SK-N-SH treated with all-trans-retinoic acid at 6 μM for 48 hours (cell line): ENCODE measurements around the gene KCTD1.

ENCODE experiments used
- ATAC-seq: fragments of 200-7000 bp; cut with Tn5 transposase; 3 replicates; pipeline ENCODE4 v1.9.1; 2020; ENCODE audit warnings: mild to moderate bottlenecking, moderate library complexity
- ARNTL ChIP-seq: fragments of 450-650 bp; formaldehyde crosslinking; IDR thresholded peaks from 2 replicates; pipeline ENCODE4 v1.5.0; 2020; ENCODE audit warnings: low read depth, mild to moderate bottlenecking, moderate library complexity, borderline replicate concordance
- BACH2 ChIP-seq: fragments of 250-450 bp; sonication (Bioruptor Pico); IDR thresholded peaks from 2 replicates; pipeline ENCODE4 v1.9.0; 2021; ENCODE audit warnings: mild to moderate bottlenecking, borderline replicate concordance
- CREB5 ChIP-seq: fragments of 250-450 bp; sonication (Bioruptor Pico); IDR thresholded peaks from 2 replicates; pipeline ENCODE4 v1.5.1; 2020; ENCODE audit warnings: low read depth, mild to moderate bottlenecking, moderate library complexity
- CSRNP3 ChIP-seq: fragments of 250-450 bp; sonication (Bioruptor Pico); IDR thresholded peaks from 2 replicates; pipeline ENCODE4 v1.5.1; 2021; ENCODE audit warnings: mild to moderate bottlenecking, moderate library complexity
- ESRRG ChIP-seq: fragments of 250-450 bp; sonication (Bioruptor Pico); IDR thresholded peaks from 2 replicates; pipeline ENCODE4 v1.6.1; 2021; ENCODE audit warnings: mild to moderate bottlenecking
- ISL1 ChIP-seq: fragments of 250-450 bp; sonication (Bioruptor Pico); IDR thresholded peaks from 2 replicates; pipeline ENCODE4 v2.1.2; 2022; ENCODE audit warnings: mild to moderate bottlenecking, moderate library complexity
- OSR1 ChIP-seq: fragments of 250-450 bp; sonication (Bioruptor Pico); IDR thresholded peaks from 2 replicates; pipeline ENCODE4 v1.8.0; 2022; ENCODE audit warnings: moderate library complexity, mild to moderate bottlenecking, inconsistent platforms
- PATZ1 ChIP-seq: fragments of 250-450 bp; sonication (Bioruptor Pico); IDR thresholded peaks from 2 replicates; pipeline ENCODE4 v1.8.0; 2020; ENCODE audit warnings: mild to moderate bottlenecking, moderate library complexity, borderline replicate concordance
- POU6F1 ChIP-seq: fragments of 250-450 bp; sonication (Bioruptor Pico); IDR thresholded peaks from 2 replicates; pipeline ENCODE4 v1.8.0; 2021; ENCODE audit warnings: low read depth, mild to moderate bottlenecking, moderate library complexity, borderline replicate concordance
- PPARA ChIP-seq: fragments of 250-450 bp; sonication (Bioruptor Pico); IDR thresholded peaks from 2 replicates; pipeline ENCODE4 v1.5.0; 2020; ENCODE audit warnings: mild to moderate bottlenecking, borderline replicate concordance
- SNAI2 ChIP-seq: fragments of 250-450 bp; sonication (Bioruptor Pico); IDR thresholded peaks from 2 replicates; pipeline ENCODE4 v1.5.0; 2020; ENCODE audit warnings: mild to moderate bottlenecking, moderate library complexity
- TCF4 ChIP-seq: fragments of 250-450 bp; sonication (Bioruptor Pico); IDR thresholded peaks from 2 replicates; pipeline ENCODE4 v1.8.0; 2021; ENCODE audit warnings: mild to moderate bottlenecking, moderate library complexity, borderline replicate concordance
- TOX ChIP-seq: fragments of 250-450 bp; sonication (Bioruptor Pico); IDR thresholded peaks from 2 replicates; pipeline ENCODE4 v1.8.0; 2021; ENCODE audit warnings: mild to moderate bottlenecking, moderate library complexity, borderline replicate concordance
- TSHZ2 ChIP-seq: fragments of 250-450 bp; sonication (Bioruptor Pico); IDR thresholded peaks from 2 replicates; pipeline ENCODE4 v1.5.0; 2020; ENCODE audit warnings: mild to moderate bottlenecking, moderate library complexity
- ZC3H10 ChIP-seq: fragments of 250-450 bp; sonication (Bioruptor Pico); IDR thresholded peaks from 2 replicates; pipeline ENCODE4 v1.5.1; 2021; ENCODE audit warnings: mild to moderate bottlenecking, moderate library complexity
- ZFP3 ChIP-seq: fragments of 250-450 bp; sonication (Bioruptor Pico); IDR thresholded peaks from 2 replicates; pipeline ENCODE4 v1.5.0; 2020; ENCODE audit warnings: mild to moderate bottlenecking, moderate library complexity
- ZFP30 ChIP-seq: fragments of 450-650 bp; formaldehyde crosslinking; IDR thresholded peaks from 2 replicates; pipeline ENCODE4 v1.5.0; 2022; ENCODE audit warnings: mild to moderate bottlenecking, moderate library complexity
- ZNF565 ChIP-seq: fragments of 450-650 bp; formaldehyde crosslinking; conservative IDR thresholded peaks from 2 replicates; pipeline ENCODE4 v1.5.0; 2020; ENCODE audit warnings: low read depth, mild to moderate bottlenecking, moderate library complexity
- ZNF70 ChIP-seq: fragments of 450-650 bp; formaldehyde crosslinking; IDR thresholded peaks from 2 replicates; pipeline ENCODE4 v1.5.0; 2020; ENCODE audit warnings: mild to moderate bottlenecking, moderate library complexity
- ZNF8 ChIP-seq: fragments of 450-650 bp; formaldehyde crosslinking; IDR thresholded peaks from 2 replicates; pipeline ENCODE4 v1.5.0; 2020; ENCODE audit warnings: mild to moderate bottlenecking, moderate library complexity

The KCTD1 gene

GRCh38 chr18:26434887-26435286 lies 113.5 kb downstream of the KCTD1 start:
- ATAC-seq = no peak

GRCh38 chr18:26432651-26433424 lies 115.5 kb downstream of the KCTD1 start:
- no peak for ATAC-seq
- TF ChIP-seq ZC3H10 = no peak
- TF ChIP-seq TOX (CRISPR knock-in tag) = no peak
- TF ChIP-seq CREB5 (CRISPR knock-in tag) = no peak
- no peak for TF ChIP-seq ARNTL
- TF ChIP-seq ISL1 (CRISPR knock-in tag) = no peak
- TF ChIP-seq PPARA = no peak
- no peak for TF ChIP-seq ESRRG (CRISPR knock-in tag)
- no peak for TF ChIP-seq ZFP30 (CRISPR knock-in tag)
- no peak for TF ChIP-seq ZNF70 (CRISPR knock-in tag)
- no peak for TF ChIP-seq OSR1
- no peak for TF ChIP-seq TCF4 (CRISPR knock-in tag)
- TF ChIP-seq BACH2 (CRISPR knock-in tag) = no peak

More at GRCh38 chr18:26434887-26435286, 113.5 kb downstream of the KCTD1 start:
- TF ChIP-seq SNAI2 (CRISPR knock-in tag) = no peak
- no peak for TF ChIP-seq ISL1 (CRISPR knock-in tag)
- no peak for TF ChIP-seq ZFP3
- TF ChIP-seq ZFP30 (CRISPR knock-in tag) = no peak
- TF ChIP-seq PPARA = no peak
- no peak for TF ChIP-seq CREB5 (CRISPR knock-in tag)
- TF ChIP-seq PATZ1 (CRISPR knock-in tag) = no peak
- no peak for TF ChIP-seq ESRRG (CRISPR knock-in tag)
- no peak for TF ChIP-seq CSRNP3
- TF ChIP-seq ZC3H10 = no peak
- TF ChIP-seq TOX (CRISPR knock-in tag) = no peak
- no peak for TF ChIP-seq ARNTL
- TF ChIP-seq BACH2 (CRISPR knock-in tag) = no peak

GRCh38 chr18:26429535-26430226 lies 118.7 kb downstream of the KCTD1 start:
- TF ChIP-seq ZNF565 (no peak), ZC3H10 (no peak), POU6F1 (no peak), SNAI2 (CRISPR knock-in tag) (no peak), ZNF8 (CRISPR knock-in tag) (no peak), PPARA (no peak), CREB5 (CRISPR knock-in tag) (no peak), ESRRG (CRISPR knock-in tag) (no peak), ZFP30 (CRISPR knock-in tag) (no peak), TSHZ2 (no peak)
- TF ChIP-seq, all 23 proteins: peak for 0
- peak; percentile 100 for ATAC-seq
